T-helper 1 cell treated with Interleukin-12 subunit alpha and Interleukin-12 subunit beta and Interleukin-4 antibody, amounts not matched to agents 30 μg/mL and 1 μg/mL, for 36 hours (primary cell): ENCODE measurements around the gene HS3ST5.
"Not testable (repeated sequence)": the region's sequence is repeated elsewhere in the genome, so short reads cannot be mapped to it uniquely, and the experiment has no call there.

ENCODE experiments used
- H3K27ac Mint-ChIP-seq: one replicate; pipeline ENCODE4 v1.8.0; 2021; ENCODE audit warnings: mild to moderate bottlenecking, mixed read lengths
- H3K27me3 Mint-ChIP-seq: one replicate; pipeline ENCODE4 v1.8.0; 2021; ENCODE audit warnings: low read depth, mixed read lengths
- H3K36me3 Mint-ChIP-seq: one replicate; pipeline ENCODE4 v1.8.0; 2021; ENCODE audit warnings: low read depth, mixed read lengths
- H3K4me1 Mint-ChIP-seq: one replicate; pipeline ENCODE4 v1.8.0; 2021; ENCODE audit warnings: low read depth, mixed read lengths
- H3K4me3 Mint-ChIP-seq: one replicate; pipeline ENCODE4 v1.8.0; 2021; ENCODE audit warnings: mild to moderate bottlenecking, moderate library complexity, mixed read lengths
- H3K9me3 Mint-ChIP-seq: one replicate; pipeline ENCODE4 v1.8.0; 2021; ENCODE audit warnings: mixed read lengths

The HS3ST5 gene

GRCh38 chr6:114108119-114109002, 234.5 kb downstream of the HS3ST5 start:
- no peak overlapping the region for H3K27ac Mint-ChIP-seq
- no peaks in the 10 kb centered on the region for H3K36me3 Mint-ChIP-seq
- no peaks in the 10 kb centered on the region for H3K4me1 Mint-ChIP-seq
- no peaks in the 10 kb centered on the region for H3K9me3 Mint-ChIP-seq
- no peak overlapping the region for H3K4me3 Mint-ChIP-seq
- no peaks in the 10 kb centered on the region for H3K27me3 Mint-ChIP-seq

GRCh38 chr6:114106020-114106419, 236.8 kb downstream of the HS3ST5 start:
- H3K27ac Mint-ChIP-seq, result no peak overlapping the region
- no peak overlapping the region for H3K4me3 Mint-ChIP-seq
- H3K4me1 Mint-ChIP-seq, result no peaks in the 10 kb centered on the region
- H3K27me3 Mint-ChIP-seq, result no peaks in the 10 kb centered on the region
- H3K9me3 Mint-ChIP-seq, result no peaks in the 10 kb centered on the region
- H3K36me3 Mint-ChIP-seq, result no peaks in the 10 kb centered on the region

- Mint-ChIP-seq H3K27ac (no peak overlapping the region), H3K4me3 (no peak overlapping the region), H3K36me3 (no peaks in the 10 kb centered on the region), H3K27me3 (no peaks in the 10 kb centered on the region), H3K9me3 (no peaks in the 10 kb centered on the region), H3K4me1 (no peaks in the 10 kb centered on the region)
These were observed 241.6 kb downstream of the HS3ST5 start for GRCh38 chr6:114101255-114101654.

- Mint-ChIP-seq H3K4me1 (no peaks in the 10 kb centered on the region), H3K27me3 (no peaks in the 10 kb centered on the region), H3K36me3 (no peaks in the 10 kb centered on the region), H3K4me3 (no peak overlapping the region), H3K27ac (no peak overlapping the region), H3K9me3 (no peaks in the 10 kb centered on the region)
These were observed 242.4 kb downstream of the HS3ST5 start for GRCh38 chr6:114100215-114100994.

- Mint-ChIP-seq H3K36me3 (no peaks in the 10 kb centered on the region), H3K4me3 (no peak overlapping the region), H3K9me3 (no peaks in the 10 kb centered on the region), H3K4me1 (no peaks in the 10 kb centered on the region), H3K27ac (no peak overlapping the region), H3K27me3 (peaks cover 3% of the 10 kb centered on the region)
These were observed 246.2 kb downstream of the HS3ST5 start for GRCh38 chr6:114096561-114097172.

GRCh38 chr6:114092943-114093342, 249.9 kb downstream of the HS3ST5 start:
- no peaks in the 10 kb centered on the region for H3K9me3 Mint-ChIP-seq
- H3K36me3 Mint-ChIP-seq, result no peaks in the 10 kb centered on the region
- no peak overlapping the region for H3K4me3 Mint-ChIP-seq
- no peaks in the 10 kb centered on the region for H3K4me1 Mint-ChIP-seq
- peaks cover 3% of the 10 kb centered on the region for H3K27me3 Mint-ChIP-seq
- H3K27ac Mint-ChIP-seq, result no peak overlapping the region

- Mint-ChIP-seq H3K9me3 (no peaks in the 10 kb centered on the region), H3K27ac (no peak overlapping the region), H3K27me3 (peaks cover 8% of the 10 kb centered on the region), H3K4me1 (no peaks in the 10 kb centered on the region), H3K4me3 (no peak overlapping the region), H3K36me3 (no peaks in the 10 kb centered on the region)
These were observed 252.2 kb downstream of the HS3ST5 start for GRCh38 chr6:114090626-114091025.

GRCh38 chr6:114087496-114087895, 255.3 kb downstream of the HS3ST5 start:
- Mint-ChIP-seq H3K27me3 (peaks cover 4% of the 10 kb centered on the region), H3K9me3 (no peaks in the 10 kb centered on the region), H3K4me3 (no peak overlapping the region), H3K27ac (no peak overlapping the region), H3K4me1 (no peaks in the 10 kb centered on the region), H3K36me3 (no peaks in the 10 kb centered on the region)

- no peaks in the 10 kb centered on the region for H3K9me3 Mint-ChIP-seq
- H3K4me1 Mint-ChIP-seq, result no peaks in the 10 kb centered on the region
- H3K27me3 Mint-ChIP-seq, result peaks cover 4% of the 10 kb centered on the region
- no peaks in the 10 kb centered on the region for H3K36me3 Mint-ChIP-seq
- no peak overlapping the region for H3K27ac Mint-ChIP-seq
- no peak overlapping the region for H3K4me3 Mint-ChIP-seq
These were observed 257.6 kb downstream of the HS3ST5 start for GRCh38 chr6:114085211-114085610.

- Mint-ChIP-seq H3K9me3 (no peaks in the 10 kb centered on the region), H3K36me3 (no peaks in the 10 kb centered on the region), H3K4me3 (no peak overlapping the region), H3K27me3 (peaks cover 4% of the 10 kb centered on the region), H3K4me1 (no peaks in the 10 kb centered on the region), H3K27ac (no peak overlapping the region)
These were observed 258.4 kb downstream of the HS3ST5 start for GRCh38 chr6:114084327-114084890.

- Mint-ChIP-seq H3K4me3 (no peak overlapping the region), H3K9me3 (no peaks in the 10 kb centered on the region), H3K4me1 (no peaks in the 10 kb centered on the region), H3K36me3 (no peaks in the 10 kb centered on the region), H3K27me3 (peaks cover 4% of the 10 kb centered on the region), H3K27ac (no peak overlapping the region)
These were observed 259.6 kb downstream of the HS3ST5 start for GRCh38 chr6:114083251-114083650.

GRCh38 chr6:114081730-114082129, 261.1 kb downstream of the HS3ST5 start:
- H3K27me3 Mint-ChIP-seq, result no peaks in the 10 kb centered on the region
- H3K27ac Mint-ChIP-seq, result no peak overlapping the region
- no peaks in the 10 kb centered on the region for H3K36me3 Mint-ChIP-seq
- H3K9me3 Mint-ChIP-seq, result no peaks in the 10 kb centered on the region
- H3K4me1 Mint-ChIP-seq, result no peaks in the 10 kb centered on the region
- no peak overlapping the region for H3K4me3 Mint-ChIP-seq

GRCh38 chr6:114080891-114081510, 261.8 kb downstream of the HS3ST5 start:
- Mint-ChIP-seq H3K4me1 (no peaks in the 10 kb centered on the region), H3K9me3 (no peaks in the 10 kb centered on the region), H3K36me3 (no peaks in the 10 kb centered on the region), H3K27me3 (no peaks in the 10 kb centered on the region), H3K4me3 (no peak overlapping the region), H3K27ac (no peak overlapping the region)

- not testable (repeated sequence) for H3K4me3 Mint-ChIP-seq, H3K9me3 Mint-ChIP-seq, H3K4me1 Mint-ChIP-seq, H3K27me3 Mint-ChIP-seq, H3K36me3 Mint-ChIP-seq, H3K27ac Mint-ChIP-seq
These were observed 262.4 kb downstream of the HS3ST5 start for GRCh38 chr6:114080410-114080809.
